B cell (primary cell): ENCODE data around the gene GRXCR2. TPM values are rescaled to one million over a fixed set of nuclear protein-coding genes. Genes with fewer than 3 reads are reported as not detected.

Source experiments
- ATAC-seq: fragments of 200-7000 bp; cut with Tn5 transposase; one replicate; pipeline ENCODE4 v1.10.0; 2021; ENCODE audit warnings: low read depth, mild to moderate bottlenecking, moderate number of reproducible peaks, moderate library complexity
- CTCF ChIA-PET: fragments of 350-600 bp; sonication (Branson Sonifier 250); formaldehyde crosslinking; loops from one replicate; lab custom pipeline; 2021; ENCODE audit warnings: antibody characterized with exemption, inconsistent platforms; lab: Charles Lee
- POLR2A ChIA-PET: fragments of 350-600 bp; sonication (Branson Sonifier 250); formaldehyde crosslinking; loops from one replicate; lab custom pipeline; 2021; ENCODE audit warnings: antibody characterized with exemption; lab: Charles Lee
- DNase-seq: peaks from one replicate; pipeline ENCODE4 v3.0.0; 2013
- H2AFZ ChIP-seq: 2 replicates; pipeline ENCODE4 v1.6.1; 2012; ENCODE audit warnings: mild to moderate bottlenecking, low read depth, low read length; ENCODE audit not compliant: insufficient read depth, poor library complexity, severe bottlenecking
- H3K27ac ChIP-seq, 2 donors: 1 replicate in 1 of 2; 2 replicates in 1 of 2; pipeline ENCODE4 v1.5.1; 2012 to 2013; ENCODE audit warnings: low read length in 2 of 2, mild to moderate bottlenecking in 2 of 2, moderate library complexity in 1 of 2
- H3K27me3 ChIP-seq, 4 experiments: fragments of 200-600 bp in 1 of 4; sonication (generic) in 1 of 4; replicated peaks in 1 of 4; 1 replicate in 2 of 4; 2 replicates in 2 of 4; pipeline versions ENCODE4 v1.6.1 to v1.7.0; 2013 to 2016; ENCODE audit warnings: low read length in 3 of 4, mild to moderate bottlenecking in 2 of 4, mixed read lengths in 1 of 4, moderate library complexity in 1 of 4; ENCODE audit not compliant: insufficient read depth in 4 of 4, control insufficient read depth in 3 of 4; ENCODE audit errors: control extremely low read depth in 1 of 4
- H3K36me3 ChIP-seq, 2 experiments: replicated peaks in 1 of 2; 1 replicate in 1 of 2; 2 replicates in 1 of 2; pipeline versions ENCODE4 v1.6.1 to v1.7.1; 2013; ENCODE audit warnings: low read length in 1 of 2; ENCODE audit not compliant: insufficient read depth in 2 of 2, control insufficient read depth in 1 of 2; ENCODE audit errors: control extremely low read depth in 1 of 2, extremely low read depth in 1 of 2
- H3K4me1 ChIP-seq, 2 donors: fragments of 200-600 bp in 1 of 2; sonication (generic) in 1 of 2; 1 replicate in 1 of 2; 2 replicates in 1 of 2; pipeline versions ENCODE4 v1.5.1 to v1.6.1; 2013 to 2017; ENCODE audit warnings: low read length in 2 of 2; ENCODE audit not compliant: control insufficient read depth in 2 of 2, insufficient read depth in 2 of 2
- H3K4me2 ChIP-seq: replicated peaks from 2 replicates; pipeline ENCODE3; 2012; ENCODE audit warnings: mild to moderate bottlenecking, low read depth, low read length; ENCODE audit not compliant: poor library complexity, severe bottlenecking
- H3K4me3 ChIP-seq, 5 experiments: fragments of 200-600 bp in 1 of 5; sonication (generic) in 1 of 5; 1 replicate in 3 of 5; 2 replicates in 2 of 5; pipeline versions ENCODE4 v1.5.1 to v1.7.0; 2011 to 2016; ENCODE audit warnings: low read length in 4 of 5, mild to moderate bottlenecking in 4 of 5, low read depth in 2 of 5, control low read depth in 1 of 5, moderate library complexity in 1 of 5; ENCODE audit not compliant: insufficient read depth in 1 of 5; ENCODE audit errors: control extremely low read depth in 1 of 5, extremely low read depth in 1 of 5
- H3K79me2 ChIP-seq: fragments of 200-600 bp; sonication (generic); one replicate; pipeline ENCODE4 v1.6.0; 2016; ENCODE audit warnings: low read length; ENCODE audit not compliant: control insufficient read depth, insufficient read depth
- H3K9ac ChIP-seq: fragments of 200-600 bp; sonication (generic); 2 replicates; pipeline ENCODE4 v1.6.1; 2017; ENCODE audit warnings: mild to moderate bottlenecking, low read length, moderate library complexity
- H3K9me3 ChIP-seq, 3 donors: one replicate each; pipeline versions ENCODE4 v1.6.1 to v1.7.1; 2013; ENCODE audit warnings: low read length in 2 of 3; ENCODE audit not compliant: control insufficient read depth in 2 of 3, insufficient read depth in 1 of 3; ENCODE audit errors: control extremely low read depth in 1 of 3
- H4K20me1 ChIP-seq: 2 replicates; pipeline ENCODE4 v1.6.0; 2012; ENCODE audit warnings: mild to moderate bottlenecking, low read length; ENCODE audit not compliant: insufficient read depth, control insufficient read depth, poor library complexity, severe bottlenecking
- H3K27ac Mint-ChIP-seq: one replicate; pipeline ENCODE4 v1.8.0; 2021; ENCODE audit warnings: mixed read lengths
- H3K27me3 Mint-ChIP-seq: one replicate; pipeline ENCODE4 v1.8.0; 2021; ENCODE audit warnings: mixed read lengths
- H3K4me1 Mint-ChIP-seq: one replicate; pipeline ENCODE4 v1.8.0; 2021; ENCODE audit warnings: mixed read lengths
- H3K4me3 Mint-ChIP-seq: one replicate; pipeline ENCODE4 v1.8.0; 2021; ENCODE audit warnings: mixed read lengths
- H3K9me3 Mint-ChIP-seq: one replicate; pipeline ENCODE4 v1.8.0; 2022; ENCODE audit warnings: mixed read lengths; ENCODE audit not compliant: insufficient read depth
- CTCF ChIP-seq: fragments of 200-600 bp; IDR thresholded peaks from one replicate; pipeline ENCODE4 v1.8.0; 2022; ENCODE audit warnings: antibody characterized with exemption, mild to moderate bottlenecking
- EZH2 ChIP-seq: IDR thresholded peaks from 2 replicates; pipeline ENCODE4 v1.6.1; 2012; ENCODE audit warnings: borderline replicate concordance, low read depth, mild to moderate bottlenecking, moderate library complexity, low read length; ENCODE audit not compliant: insufficient read depth, poor library complexity, severe bottlenecking
- WGBS: methylation state at CpG from one replicate; pipeline ENCODE4 v1.1.5; 2013; ENCODE audit warnings: missing lambda C conversion rate; ENCODE audit not compliant: insufficient coverage; 5-methylcytosine and 5-hydroxymethylcytosine counted together
- intact Hi-C: fragments of 100-400 bp; cut with micrococcal nuclease; formaldehyde crosslinking; loops from one replicate; pipeline ENCODE4 v1.10.0; 2022
- polyA plus RNA-seq: library from polyadenylated mRNA; depleted of rRNA; stranded (reverse); fragments of >200 nt; gene quantifications from 2 replicates; pipeline ENCODE4 v1.2.3, GENCODE V29; 2012
- total RNA-seq, 2 donors: library from RNA; stranded (reverse); fragments of 120-200 nt in 1 of 2; gene quantifications; 1 replicate in 1 of 2; 2 replicates in 1 of 2; pipeline versions ENCODE4 v1.2.3 to v1.2.4, GENCODE V29; 2013 to 2022

The GRXCR2 gene
- total and polyA plus RNA-seq, 2 donors (not counting 1 experiment from before 2014, with no cell fraction given) = not detected

- Histone ChIP-seq H3K9ac (no peak overlapping the region), H3K79me2 (no peaks in the 10 kb centered on the region), H4K20me1 (no peaks in the 10 kb centered on the region), H3K4me1 (peaks cover 4 to 11% of the 10 kb centered on the region in 2 donors), H3K4me3 (no peak overlapping the region), H2AFZ (no peak overlapping the region), H3K36me3 (no peaks in the 10 kb centered on the region), H3K4me2 (no peak overlapping the region), H3K27me3 (no peaks in the 10 kb centered on the region), H3K27ac (no peak overlapping the region), H3K9me3 (no peaks in the 10 kb centered on the region)
- intact Hi-C loops = no loop called here
- ATAC-seq = no peak
- TF ChIP-seq CTCF = no peak
- no peak for TF ChIP-seq EZH2
- ChIA-PET CTCF (no interaction called here), POLR2A (no interaction called here)
- Mint-ChIP-seq H3K4me3 (no peak overlapping the region), H3K4me1 (peaks cover 7% of the 10 kb centered on the region), H3K9me3 (no peaks in the 10 kb centered on the region), H3K27ac (no peak overlapping the region), H3K27me3 (no peaks in the 10 kb centered on the region)
- WGBS = no CpG with 5 or more reads among the region's 1 CpG
- DNase-seq = no peak
Observed at GRCh38 chr5:145830594-145830993, 42.2 kb downstream of the GRXCR2 start.

DNA sequence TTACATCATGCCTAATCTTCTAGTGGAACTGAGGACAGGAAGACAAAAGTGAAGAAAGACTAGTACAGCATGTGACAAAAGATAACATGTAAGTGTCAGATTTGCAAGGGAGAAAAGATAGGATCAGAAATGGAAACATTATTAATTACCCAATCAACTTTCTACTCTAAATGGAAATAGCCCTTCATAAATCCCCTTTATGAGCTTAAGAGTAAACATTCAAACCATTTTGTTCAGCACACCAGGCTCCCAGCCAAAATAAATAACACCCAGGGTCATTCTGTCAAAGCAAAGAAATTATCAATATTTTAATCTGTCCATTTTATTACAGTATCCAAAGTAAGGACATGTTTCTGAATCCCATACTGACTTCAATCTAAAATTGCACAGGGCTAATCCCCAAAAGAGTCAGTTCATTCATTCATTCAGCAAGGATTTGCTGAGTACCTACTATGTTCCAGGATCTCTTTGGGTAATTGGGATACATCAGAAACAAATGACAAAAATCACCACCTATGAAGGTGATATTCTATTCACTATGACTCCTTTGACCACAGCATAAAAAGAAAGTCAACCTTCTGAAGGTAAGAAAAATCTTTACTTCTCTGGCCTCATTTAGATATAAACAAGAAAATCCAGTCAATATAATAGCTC is 43.0 kb downstream of the GRXCR2 start:
- H3K27ac Mint-ChIP-seq = no peak overlapping the region
- H3K4me3 Mint-ChIP-seq = no peak overlapping the region
- no peak overlapping the region for H3K9ac ChIP-seq
- no peaks in the 10 kb centered on the region for H3K9me3 Mint-ChIP-seq
- H3K4me1 ChIP-seq = peaks cover 3 to 8% of the 10 kb centered on the region in 2 donors
- no peak for ATAC-seq
- no peaks in the 10 kb centered on the region for H3K9me3 ChIP-seq
- H3K27me3 ChIP-seq = no peaks in the 10 kb centered on the region
- intact Hi-C loops = loop anchor here (5.0 kb wide), 3 partner anchors 133 to 1343 kb away; no protein-coding TSS in a partner anchor
- ChIA-PET CTCF (interaction anchor here (1.1 kb wide), 1 partner anchor 1628 kb away, joined by 3 read pairs; no protein-coding TSS in a partner anchor), POLR2A (no interaction called here)
- H3K4me2 ChIP-seq = no peak overlapping the region
- H3K79me2 ChIP-seq = no peaks in the 10 kb centered on the region
- no peak overlapping the region for H3K27ac ChIP-seq
- no peaks in the 10 kb centered on the region for H3K27me3 Mint-ChIP-seq
- H4K20me1 ChIP-seq = no peaks in the 10 kb centered on the region
- TF ChIP-seq EZH2 (no peak), CTCF (no peak)
- no peaks in the 10 kb centered on the region for H3K36me3 ChIP-seq
- DNase-seq = no peak
- no peak overlapping the region for H2AFZ ChIP-seq
- H3K4me3 ChIP-seq = no peak overlapping the region
- H3K4me1 Mint-ChIP-seq = peaks cover 5% of the 10 kb centered on the region
